Stimulated activated effector memory CD8-positive, alpha-beta T cell treated with anti-CD3 and anti-CD28 coated beads, Interleukin-12 subunit alpha, Interleukin-12 subunit beta, amount 100 ng/mL, for 72 hours (primary cell): ENCODE measurements around the gene SYCE3.

Experiments used
- ATAC-seq: fragments of 150-1000 bp; cut with Tn5 transposase; 2 replicates; pipeline ENCODE4 v1.10.0; 2021
- DNase-seq, 2 donors: peaks; one replicate each; pipeline ENCODE4 v3.0.0; 2021 to 2022; ENCODE audit warnings: low spot score in 2 of 2
- H3K27ac Mint-ChIP-seq: one replicate; pipeline ENCODE4 v1.8.0; 2022; ENCODE audit warnings: mild to moderate bottlenecking, mixed read lengths
- H3K36me3 Mint-ChIP-seq: one replicate; pipeline ENCODE4 v1.8.0; 2022; ENCODE audit warnings: mild to moderate bottlenecking, mixed read lengths
- H3K4me1 Mint-ChIP-seq: one replicate; pipeline ENCODE4 v1.8.0; 2022; ENCODE audit warnings: mixed read lengths
- H3K4me3 Mint-ChIP-seq: one replicate; pipeline ENCODE4 v1.8.0; 2022; ENCODE audit warnings: mild to moderate bottlenecking, mixed read lengths
- H3K9me3 Mint-ChIP-seq: one replicate; pipeline ENCODE4 v1.8.0; 2022; ENCODE audit warnings: mixed read lengths

The SYCE3 gene

GRCh38 chr22:50573491-50574382, 11.0 kb upstream of the SYCE3 start:
- DNase-seq (no peak), ATAC-seq (no peak)
- Mint-ChIP-seq H3K27ac (no peak overlapping the region), H3K4me3 (no peak overlapping the region), H3K9me3 (no peaks in the 10 kb centered on the region), H3K36me3 (peaks cover 39% of the 10 kb centered on the region), H3K4me1 (peaks cover 6% of the 10 kb centered on the region)

- H3K4me3 Mint-ChIP-seq, result no peak overlapping the region
- H3K27ac Mint-ChIP-seq, result no peak overlapping the region
- ATAC-seq (no peak), DNase-seq (no peak)
- peaks cover 47% of the 10 kb centered on the region for H3K36me3 Mint-ChIP-seq
- no peaks in the 10 kb centered on the region for H3K9me3 Mint-ChIP-seq
- H3K4me1 Mint-ChIP-seq, result peaks cover 6% of the 10 kb centered on the region
These were observed 10.2 kb upstream of the SYCE3 start for GRCh38 chr22:50572965-50573364.

GRCh38 chr22:50571264-50572175, 8.8 kb upstream of the SYCE3 start:
- peaks cover 52% of the 10 kb centered on the region for H3K36me3 Mint-ChIP-seq
- no peaks in the 10 kb centered on the region for H3K9me3 Mint-ChIP-seq
- no peak overlapping the region for H3K4me3 Mint-ChIP-seq
- H3K27ac Mint-ChIP-seq, result no peak overlapping the region
- no peak for DNase-seq
- no peak for ATAC-seq
- H3K4me1 Mint-ChIP-seq, result no peaks in the 10 kb centered on the region

- H3K4me1 Mint-ChIP-seq, result no peaks in the 10 kb centered on the region
- no peak overlapping the region for H3K4me3 Mint-ChIP-seq
- ATAC-seq (no peak), DNase-seq (no peak)
- no peak overlapping the region for H3K27ac Mint-ChIP-seq
- H3K36me3 Mint-ChIP-seq, result peaks cover 52% of the 10 kb centered on the region
- no peaks in the 10 kb centered on the region for H3K9me3 Mint-ChIP-seq
These were observed 8.1 kb upstream of the SYCE3 start for GRCh38 chr22:50570861-50571260.

GRCh38 chr22:50569896-50570535, 7.3 kb upstream of the SYCE3 start:
- Mint-ChIP-seq H3K36me3 (peaks cover 47% of the 10 kb centered on the region), H3K4me3 (no peak overlapping the region), H3K9me3 (no peaks in the 10 kb centered on the region), H3K4me1 (no peaks in the 10 kb centered on the region), H3K27ac (no peak overlapping the region)
- no peak for ATAC-seq
- no peak for DNase-seq

GRCh38 chr22:50569041-50569459, 6.3 kb upstream of the SYCE3 start:
- DNase-seq (no peak), ATAC-seq (no peak)
- Mint-ChIP-seq H3K4me1 (no peaks in the 10 kb centered on the region), H3K27ac (no peak overlapping the region), H3K9me3 (no peaks in the 10 kb centered on the region), H3K4me3 (no peak overlapping the region), H3K36me3 (peaks cover 46% of the 10 kb centered on the region)

GRCh38 chr22:50568626-50569025, 5.9 kb upstream of the SYCE3 start:
- Mint-ChIP-seq H3K27ac (no peak overlapping the region), H3K9me3 (no peaks in the 10 kb centered on the region), H3K4me3 (no peak overlapping the region), H3K36me3 (peaks cover 46% of the 10 kb centered on the region), H3K4me1 (peaks cover 2% of the 10 kb centered on the region)
- DNase-seq (no peak), ATAC-seq (no peak)

GRCh38 chr22:50567721-50568252, 5.1 kb upstream of the SYCE3 start:
- Mint-ChIP-seq H3K4me1 (peaks cover 10% of the 10 kb centered on the region), H3K36me3 (peaks cover 45% of the 10 kb centered on the region), H3K27ac (no peak overlapping the region), H3K9me3 (no peaks in the 10 kb centered on the region), H3K4me3 (no peak overlapping the region)
- DNase-seq, result no peak
- no peak for ATAC-seq

- ATAC-seq, result no peak
- DNase-seq, result no peak
- Mint-ChIP-seq H3K9me3 (no peaks in the 10 kb centered on the region), H3K36me3 (peaks cover 19% of the 10 kb centered on the region), H3K27ac (no peak overlapping the region), H3K4me1 (peaks cover 24% of the 10 kb centered on the region), H3K4me3 (no peak overlapping the region)
These were observed 1.6 kb upstream of the SYCE3 start for GRCh38 chr22:50564289-50564688.

GRCh38 chr22:50563413-50564160, 868 bp upstream of the SYCE3 start:
- Mint-ChIP-seq H3K4me1 (peaks cover 24% of the 10 kb centered on the region), H3K4me3 (peak overlapping the region; percentile 89), H3K9me3 (no peaks in the 10 kb centered on the region), H3K36me3 (peaks cover 12% of the 10 kb centered on the region), H3K27ac (peak overlapping the region; percentile 72)
- no peak for DNase-seq
- no peak for ATAC-seq

- Mint-ChIP-seq H3K4me1 (peaks cover 24% of the 10 kb centered on the region), H3K36me3 (no peaks in the 10 kb centered on the region), H3K27ac (peak overlapping the region; percentile 91), H3K4me3 (peak overlapping the region; percentile 70), H3K9me3 (no peaks in the 10 kb centered on the region)
- ATAC-seq, result no peak
- no peak for DNase-seq
These were observed 1.0 kb downstream of the SYCE3 start for GRCh38 chr22:50561401-50562358.

GRCh38 chr22:50560034-50560433, 2.7 kb downstream of the SYCE3 start:
- H3K4me1 Mint-ChIP-seq, result peaks cover 24% of the 10 kb centered on the region
- no peak overlapping the region for H3K27ac Mint-ChIP-seq
- H3K4me3 Mint-ChIP-seq, result no peak overlapping the region
- no peaks in the 10 kb centered on the region for H3K9me3 Mint-ChIP-seq
- ATAC-seq (no peak), DNase-seq (no peak)
- H3K36me3 Mint-ChIP-seq, result no peaks in the 10 kb centered on the region

GRCh38 chr22:50556703-50557102, 6.0 kb downstream of the SYCE3 start:
- ATAC-seq, result no peak
- Mint-ChIP-seq H3K36me3 (no peaks in the 10 kb centered on the region), H3K4me3 (no peak overlapping the region), H3K9me3 (no peaks in the 10 kb centered on the region), H3K27ac (no peak overlapping the region), H3K4me1 (peaks cover 10% of the 10 kb centered on the region)
- DNase-seq, result no peak

GRCh38 chr22:50553310-50553709, 9.4 kb downstream of the SYCE3 start:
- no peak overlapping the region for H3K4me3 Mint-ChIP-seq
- peaks cover 13% of the 10 kb centered on the region for H3K4me1 Mint-ChIP-seq
- H3K36me3 Mint-ChIP-seq, result no peaks in the 10 kb centered on the region
- no peaks in the 10 kb centered on the region for H3K9me3 Mint-ChIP-seq
- no peak for DNase-seq
- H3K27ac Mint-ChIP-seq, result no peak overlapping the region
- no peak for ATAC-seq
